Epidermal melanocyte (primary cell): ENCODE measurements around the gene TMEM86A.

Experiments used
- DNase-seq: peaks from one replicate; pipeline ENCODE4 v3.0.0; 2011; ENCODE audit warnings: low spot score; ENCODE audit not compliant: insufficient read length

Gene TMEM86A

DNA sequence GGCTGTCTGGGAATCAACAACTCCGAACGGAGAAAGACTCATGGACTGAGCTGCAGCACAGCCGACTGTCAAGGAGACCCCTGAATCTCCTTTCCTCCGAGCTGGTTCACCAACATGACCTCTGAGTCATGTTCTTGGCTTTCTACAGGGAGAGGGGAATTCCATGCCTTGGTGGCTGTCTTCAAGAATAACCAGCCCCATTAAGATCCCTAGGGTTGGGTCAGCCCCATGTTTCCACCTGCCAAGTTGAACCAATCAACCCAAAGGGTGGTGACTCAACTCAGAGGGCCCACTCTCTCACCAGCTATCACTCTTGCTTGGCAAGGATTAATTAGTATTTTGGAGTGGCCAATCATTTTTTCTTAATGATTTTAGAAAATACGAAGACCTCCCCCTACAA lies 55.7 kb downstream of the TMEM86A start:
- DNase-seq, result no peak
